K562 (cell line): ENCODE measurements around the gene ZDHHC11. TPM values are rescaled to one million over a fixed set of nuclear protein-coding genes. Genes with fewer than 3 reads are reported as not detected.
A peak's percentile ranks its signal among the peaks of the same experiment; 100 is the strongest.

Experiments used
- ATAC-seq: fragments of 200-7000 bp; cut with Tn5 transposase; 3 replicates; pipeline ENCODE4 v1.9.1; 2020; ENCODE audit warnings: moderate library complexity
- BruUV-seq: library from RNA; stranded (reverse); fragments of 400-500 nt; replicated peaks from 2 replicates; lab custom pipeline; 2021; lab: Mats Ljungman, UMichigan
- CTCF ChIA-PET: fragments of 300-600 bp; formaldehyde crosslinking; extraction: SDS; loops from one replicate; lab custom pipeline; 2021; ENCODE audit warnings: low intra/inter-chr PET ratio; lab: Yijun Ruan, JAX
- POLR2A ChIA-PET: fragments of 300-600, 350-650 bp; sonication (Branson Sonifier 250); formaldehyde crosslinking; extraction: SDS; loops from one replicate; lab custom pipeline; 2021; ENCODE audit warnings: antibody characterized with exemption, inconsistent platforms; lab: Yijun Ruan, JAX
- DNase-seq, 4 experiments: peaks; one replicate each; pipeline versions ENCODE4 v3.0.0 to v3.0.0-alpha.2; 2011 to 2018; ENCODE audit warnings: low spot score in 3 of 4, mixed read lengths in 3 of 4; ENCODE audit errors: extremely low read depth in 1 of 4
- FAIRE-seq: peaks from 2 replicates; lab custom pipeline; 2011; peaks lifted over from hg19 to GRCh38; lab: Jason Lieb, UNC
- H2AFZ ChIP-seq: 2 replicates; pipeline ENCODE4 v1.6.0; 2011; ENCODE audit warnings: low read depth, low read length, control low read depth, inconsistent platforms
- H3K27ac ChIP-seq: fragments of 200-600 bp; 3 replicates; pipeline ENCODE4 v1.8.0; 2011; ENCODE audit warnings: low read depth, mild to moderate bottlenecking, control low read depth, inconsistent platforms, low read length, moderate library complexity, mixed read lengths; ENCODE audit errors: extremely low read depth
- H3K27me3 ChIP-seq, 2 experiments: fragments of 300-600 bp in 1 of 2; 2 replicates in 1 of 2; 3 replicates in 1 of 2; pipeline versions ENCODE4 v1.6.0 to v1.8.0; 2011; ENCODE audit warnings: inconsistent platforms in 2 of 2, low read length in 2 of 2, mild to moderate bottlenecking in 1 of 2, mixed read lengths in 1 of 2, moderate library complexity in 1 of 2; ENCODE audit not compliant: control insufficient read depth in 2 of 2, insufficient read depth in 2 of 2
- H3K36me3 ChIP-seq: fragments of 300-600 bp; 3 replicates; pipeline ENCODE4 v1.8.0; 2011; ENCODE audit warnings: mild to moderate bottlenecking, low read length, inconsistent platforms; ENCODE audit not compliant: control insufficient read depth, insufficient read depth
- H3K4me1 ChIP-seq, 2 experiments: fragments of 200-600 bp in 1 of 2; replicated peaks in 1 of 2; 2 replicates in 1 of 2; 3 replicates in 1 of 2; pipeline versions ENCODE4 v1.5.1 to v1.8.0; 2011; ENCODE audit warnings: inconsistent platforms in 2 of 2, low read length in 2 of 2, mild to moderate bottlenecking in 1 of 2, mixed read lengths in 1 of 2, moderate library complexity in 1 of 2; ENCODE audit not compliant: control insufficient read depth in 2 of 2, insufficient read depth in 2 of 2
- H3K4me2 ChIP-seq: 2 replicates; pipeline ENCODE4 v1.6.1; 2011; ENCODE audit warnings: low read length, control low read depth, inconsistent platforms, mixed read lengths; ENCODE audit not compliant: insufficient read depth
- H3K4me3 ChIP-seq: fragments of 200-600 bp; sonication (generic), shearing (Covaris generic); 2 replicates; pipeline ENCODE4 v1.5.1; 2016; ENCODE audit warnings: control low read depth, inconsistent platforms
- H3K79me2 ChIP-seq: fragments of 200-600 bp; 3 replicates; pipeline ENCODE4 v1.8.0; 2011; ENCODE audit warnings: low read length, inconsistent platforms; ENCODE audit not compliant: control insufficient read depth, insufficient read depth
- H3K9ac ChIP-seq, 2 experiments: 2 replicates each; pipeline versions ENCODE4 v1.6.0 to v1.6.1; 2011; ENCODE audit warnings: low read depth in 2 of 2, low read length in 2 of 2, control low read depth in 1 of 2, inconsistent platforms in 1 of 2, mild to moderate bottlenecking in 1 of 2, mixed read lengths in 1 of 2; ENCODE audit not compliant: insufficient read depth in 1 of 2
- H3K9me1 ChIP-seq: one replicate; pipeline ENCODE4 v1.6.0; 2011; ENCODE audit warnings: inconsistent platforms, mild to moderate bottlenecking, low read length, moderate library complexity; ENCODE audit not compliant: control insufficient read depth, insufficient read depth
- H3K9me3 ChIP-seq: replicated peaks from 2 replicates; pipeline ENCODE4 v1.5.1; 2011; ENCODE audit warnings: low read depth, low read length, inconsistent platforms; ENCODE audit not compliant: control insufficient read depth, insufficient read depth
- H4K20me1 ChIP-seq: replicated peaks from 2 replicates; pipeline ENCODE4 v1.6.1; 2011; ENCODE audit warnings: low read length, inconsistent platforms, mixed read lengths; ENCODE audit not compliant: control insufficient read depth, insufficient read depth
- FOXK2 ChIP-seq, 2 experiments: fragments of 450-650 bp; IDR thresholded peaks in 1 of 2; conservative IDR thresholded peaks in 1 of 2; 2 replicates each; pipeline ENCODE4 v1.6.1; 2016; ENCODE audit warnings: low read depth in 2 of 2, mild to moderate bottlenecking in 1 of 2
- POLR2G ChIP-seq: fragments of 200-400 bp; formaldehyde crosslinking; IDR thresholded peaks from 2 replicates; pipeline ENCODE4 v1.6.1; 2017; ENCODE audit warnings: low read depth, mild to moderate bottlenecking, antibody characterized with exemption, low read length, moderate library complexity
- TFAP4 ChIP-seq: sonication (generic); formaldehyde crosslinking; IDR thresholded peaks from 2 replicates; pipeline ENCODE4 v1.8.0; 2022; ENCODE audit warnings: missing genetic modification reagents, mild to moderate bottlenecking, moderate library complexity, borderline replicate concordance
- ZNF740 ChIP-seq, 3 experiments: fragments of 200-800 bp in 1 of 3; sonication (Bioruptor generic) in 1 of 3; sonication (generic) in 1 of 3; formaldehyde crosslinking in 1 of 3; IDR thresholded peaks; 2 replicates each; pipeline versions ENCODE4 v1.6.1 to v1.8.0; 2016 to 2022; ENCODE audit warnings: mild to moderate bottlenecking in 2 of 3, missing compliant biosample characterization in 2 of 3, missing genetic modification characterization in 2 of 3, missing genetic modification reagents in 1 of 3
- WGBS: fragments of 100-300 bp; shearing (Covaris generic); methylation state at CpG from one replicate; pipeline ENCODE4 v1.1.6; 2016; ENCODE audit warnings: low coverage, mixed read lengths; ENCODE audit not compliant: insufficient coverage; ENCODE audit errors: missing lambda C conversion rate; 5-methylcytosine and 5-hydroxymethylcytosine counted together
- in situ Hi-C: fragments of 300-500 bp; cut with MboI; formaldehyde crosslinking; loops from 4 replicates; pipeline ENCODE4 v1.15.0; 2018; ENCODE audit warnings: inconsistent platforms, mixed read lengths
- intact Hi-C: fragments of 100-400 bp; cut with micrococcal nuclease; formaldehyde crosslinking; loops from 2 replicates; pipeline ENCODE4 v1.14.2; 2022
- polyA plus RNA-seq, 8 experiments: library from polyadenylated mRNA; depleted of rRNA in 4 of 8; stranded (reverse) in 5 of 8; unstranded in 3 of 8; fragments of >200 nt; fragmentation: Nextera tagmentation in 2 of 8; fragmentation: Illumina TruSeq in 1 of 8; extraction: Ambion mirVana in 2 of 8; extraction: Trizol in 1 of 8; gene quantifications; 2 replicates each; pipeline versions ENCODE4 v1.2.1 to v1.2.3, GENCODE V29; 2011 to 2014; ENCODE audit warnings: inconsistent platforms in 1 of 8, missing spikeins in 1 of 8
- total RNA-seq, 7 experiments: library from RNA; depleted of rRNA in 6 of 7; stranded (reverse); fragments of >200 nt in 6 of 7; fragmentation: Illumina TruSeq in 2 of 7; extraction: Trizol in 2 of 7; gene quantifications; 2 replicates each; pipeline versions ENCODE4 v1.2.1 to v1.2.3, GENCODE V29; 2011 to 2021; ENCODE audit warnings: low replicate concordance in 1 of 7

The ZDHHC11 gene
- total and polyA plus RNA-seq, 9 of the 15 experiments (the other 6 are each of a cell fraction or from before 2014, with no cell fraction given) = 0.07 to 2.3 (median 0.52) TPM

- no peak for DNase-seq
- Histone ChIP-seq H3K4me3 (no peak overlapping the region), H3K27ac (no peak overlapping the region), H3K4me2 (no peak overlapping the region), H3K4me1 (peaks cover 0 to 41% of the 10 kb centered on the region in 2 experiments; a peak in 2 of 5 replicates), H3K9ac (peak overlapping the region in 1 of 2 experiments; percentile 4; a peak in 1 of 4 replicates), H3K36me3 (peaks cover 27% of the 10 kb centered on the region; the same call in 2 of the 3 replicates), H3K27me3 (no peaks in the 10 kb centered on the region), H4K20me1 (peaks cover 19% of the 10 kb centered on the region), H3K9me1 (no peaks in the 10 kb centered on the region), H3K9me3 (no peaks in the 10 kb centered on the region), H3K79me2 (no peaks in the 10 kb centered on the region), H2AFZ (no peak overlapping the region)
- TF ChIP-seq POLR2G = peak; percentile 47; the same call in 1 of the 2 replicates
- TF ChIP-seq ZNF740 (CRISPR knock-in tag; IDR thresholded peaks at IDR 0.05) = peak; percentile 62
- no peak for TF ChIP-seq ZNF740 (tag; IDR thresholded peaks at IDR 0.05)
- peak; percentile 3; the same call in 1 of the 2 replicates for TF ChIP-seq TFAP4 (CRISPR knock-in tag)
- no peak for TF ChIP-seq FOXK2 (conservative IDR thresholded peaks at IDR 0.05 in 1 of 2, IDR thresholded peaks at IDR 0.05 in 1 of 2; ENCODE audit: low read depth in 2 of 2)
- intact Hi-C loops = loop anchor here (10.0 kb wide), 1 partner anchor 185 kb away; no protein-coding TSS in a partner anchor
- ATAC-seq = no peak
- ChIA-PET POLR2A (interaction anchor here (0.6 kb wide), 2 partner anchors 27 to 253 kb away, joined by 3 read pairs; no protein-coding TSS in a partner anchor), CTCF (no interaction called here)
- in situ Hi-C loops = no loop called here
- no TSS peak for BruUV-seq
- no peak for FAIRE-seq
- 84% methylated on average over 16 of the region's 16 CpGs for WGBS
Measured at GRCh38 chr5:859798-860296, 9.1 kb upstream of the ZDHHC11 start.
